Measurements from ENCODE around the gene TLR2.

- no peak for TF ChIP-seq CTCF (IDR thresholded peaks at IDR 0.05)
- TF ChIP-seq POLR2A (IDR thresholded peaks at IDR 0.05) = no peak
- no peak for TF ChIP-seq EP300 (IDR thresholded peaks at IDR 0.05)
Measured at GRCh38 chr4:153646261-153646660, 37.8 kb upstream of the TLR2 start.

Data from gastroesophageal sphincter (tissue), 3 donors.